ENCODE results near the gene ASIC2.

ASIC2 gene

DNA sequence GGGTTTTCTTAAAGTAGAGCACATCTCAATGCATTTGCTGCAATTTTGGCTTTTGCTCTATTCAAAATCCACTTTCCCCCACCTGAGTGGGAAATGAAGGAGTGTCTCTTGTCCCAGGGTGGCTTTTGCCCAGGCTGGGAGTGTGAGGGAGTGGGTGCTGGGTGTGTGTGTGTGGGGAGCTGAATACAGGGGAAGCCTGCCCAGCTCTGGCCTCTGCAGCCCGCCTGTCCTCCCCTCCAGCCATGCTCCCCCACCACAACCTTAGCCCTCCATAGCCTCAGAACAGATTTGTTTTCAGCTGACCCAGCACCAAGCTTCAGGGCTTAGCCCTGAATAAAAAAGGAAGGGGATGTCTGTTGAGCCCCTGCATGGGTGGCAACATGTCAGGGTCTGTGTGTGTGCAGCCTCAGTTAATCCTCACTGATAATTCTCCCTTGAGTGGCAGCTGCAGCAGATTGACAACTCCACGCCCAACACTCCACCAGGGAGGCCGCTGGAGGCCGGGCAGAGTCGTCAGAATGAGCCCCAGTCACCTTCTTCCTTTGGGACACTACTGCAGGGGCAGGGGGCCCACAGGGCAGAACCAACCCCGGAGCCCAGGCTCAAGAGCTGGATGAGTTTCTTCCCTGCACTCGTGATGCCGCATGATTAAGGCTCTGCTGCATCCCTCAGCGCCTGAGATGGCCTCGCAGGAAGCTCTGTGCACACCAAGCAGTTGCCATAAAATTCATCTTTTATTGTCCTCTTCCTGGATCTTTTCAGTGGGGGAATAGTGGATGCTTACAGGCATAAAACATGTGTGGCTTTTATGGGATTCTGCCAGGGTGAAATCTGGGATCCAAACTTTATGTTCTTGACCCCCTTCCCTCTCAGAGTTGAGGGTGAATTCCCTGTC lies 246.5 kb downstream of the ASIC2 start:
- ATAC-seq (no peak), DNase-seq (no peak)
- H3K4me3 Mint-ChIP-seq = no peak overlapping the region
- no peak overlapping the region for H3K27ac Mint-ChIP-seq
- peaks cover 3% of the 10 kb centered on the region for H3K27me3 Mint-ChIP-seq
- H3K9me3 Mint-ChIP-seq = no peaks in the 10 kb centered on the region
- H3K4me1 Mint-ChIP-seq = no peaks in the 10 kb centered on the region

DNA sequence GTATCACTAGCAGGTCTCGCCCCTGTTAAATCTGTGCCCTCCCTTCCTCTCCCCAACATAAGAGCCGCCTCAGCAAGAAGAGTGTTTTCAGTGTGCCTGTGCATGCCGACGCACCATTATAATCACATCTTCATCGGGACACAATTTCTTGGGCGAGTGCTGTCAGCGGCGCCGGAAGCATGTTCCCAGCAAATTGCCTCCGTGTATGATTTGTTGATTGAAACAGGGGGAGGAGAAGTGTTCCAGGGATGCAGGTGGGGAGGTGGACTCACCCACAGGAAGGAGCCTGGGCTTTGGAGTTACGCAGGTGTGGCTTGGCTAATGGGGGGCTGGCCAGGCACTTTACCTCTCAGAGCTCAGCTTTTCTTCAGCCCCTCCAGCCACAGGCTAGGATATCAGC lies 247.9 kb downstream of the ASIC2 start:
- H3K9me3 Mint-ChIP-seq = no peaks in the 10 kb centered on the region
- H3K4me3 Mint-ChIP-seq = no peak overlapping the region
- H3K27ac Mint-ChIP-seq = no peak overlapping the region
- H3K4me1 Mint-ChIP-seq = no peaks in the 10 kb centered on the region
- no peaks in the 10 kb centered on the region for H3K27me3 Mint-ChIP-seq
- DNase-seq (no peak), ATAC-seq (no peak)

DNA sequence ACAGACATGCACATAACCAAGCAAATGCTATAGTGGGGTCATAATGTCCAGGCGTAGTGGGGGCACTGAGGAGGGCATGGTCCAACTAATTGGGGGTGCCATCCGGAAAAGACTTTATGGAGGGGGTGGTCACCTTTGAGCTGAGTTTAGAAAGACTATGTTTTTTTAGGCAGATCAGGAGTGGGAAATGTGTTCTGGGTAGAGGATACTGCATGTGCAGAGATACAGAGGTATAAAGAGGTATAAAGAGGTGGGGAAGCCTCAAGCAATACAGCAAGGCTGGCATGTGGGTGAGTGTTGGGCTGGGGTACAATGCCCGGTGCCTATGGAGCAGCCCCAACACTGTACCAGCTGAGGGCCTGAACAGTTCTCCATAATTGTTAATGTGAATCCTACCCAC lies 248.3 kb downstream of the ASIC2 start:
- no peak overlapping the region for H3K27ac Mint-ChIP-seq

DNA sequence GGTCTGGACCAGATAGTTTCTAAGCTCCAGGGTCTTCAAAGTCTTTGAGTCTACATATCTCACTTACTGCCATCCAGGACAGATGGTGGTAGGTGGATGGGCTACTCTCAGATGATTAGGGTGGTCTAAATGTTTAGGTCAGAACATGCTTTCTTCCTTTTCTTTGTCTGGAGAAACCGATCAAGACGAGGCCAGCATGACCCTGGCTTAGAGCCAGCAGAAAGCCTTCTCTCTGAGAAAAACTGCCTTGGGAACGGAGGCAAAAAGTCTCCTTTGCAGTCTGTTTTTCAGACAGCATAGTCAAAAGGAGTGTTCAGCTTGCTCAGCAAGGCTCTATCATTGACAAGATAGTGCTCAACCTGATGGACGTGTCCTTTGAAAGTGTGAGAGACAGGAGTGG lies 252.6 kb downstream of the ASIC2 start:
- H3K4me1 Mint-ChIP-seq = no peaks in the 10 kb centered on the region
- H3K27ac Mint-ChIP-seq = no peak overlapping the region
- ATAC-seq = no peak
- peaks cover 30% of the 10 kb centered on the region for H3K27me3 Mint-ChIP-seq
- DNase-seq = no peak
- no peak overlapping the region for H3K4me3 Mint-ChIP-seq
- no peaks in the 10 kb centered on the region for H3K9me3 Mint-ChIP-seq

More for the DNA sequence above, 248.3 kb downstream of the ASIC2 start:
- no peak overlapping the region for H3K4me3 Mint-ChIP-seq
- H3K9me3 Mint-ChIP-seq = no peaks in the 10 kb centered on the region
- no peaks in the 10 kb centered on the region for H3K4me1 Mint-ChIP-seq
- no peaks in the 10 kb centered on the region for H3K27me3 Mint-ChIP-seq
- no peak for ATAC-seq
- no peak for DNase-seq

DNA sequence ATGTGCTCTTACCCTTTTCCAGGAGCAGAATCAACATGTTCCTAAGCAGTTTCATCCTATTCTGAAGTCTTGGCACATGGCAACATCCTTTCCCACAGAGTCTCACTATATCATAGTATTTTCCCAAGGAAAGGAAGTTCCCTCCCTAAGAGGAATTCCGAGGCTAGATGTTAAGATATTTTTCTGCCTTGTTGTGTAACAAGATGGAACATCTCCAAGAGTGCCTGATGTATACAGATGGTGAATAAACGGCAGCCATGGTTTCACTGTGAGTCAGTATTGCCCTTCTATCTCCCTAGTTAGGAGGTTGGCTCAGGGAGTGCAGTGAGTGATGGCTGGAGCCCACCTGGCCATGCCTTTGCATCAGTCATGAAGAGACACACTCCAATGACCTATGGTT lies 253.2 kb downstream of the ASIC2 start:
- H3K27me3 Mint-ChIP-seq = peaks cover 30% of the 10 kb centered on the region

DNA sequence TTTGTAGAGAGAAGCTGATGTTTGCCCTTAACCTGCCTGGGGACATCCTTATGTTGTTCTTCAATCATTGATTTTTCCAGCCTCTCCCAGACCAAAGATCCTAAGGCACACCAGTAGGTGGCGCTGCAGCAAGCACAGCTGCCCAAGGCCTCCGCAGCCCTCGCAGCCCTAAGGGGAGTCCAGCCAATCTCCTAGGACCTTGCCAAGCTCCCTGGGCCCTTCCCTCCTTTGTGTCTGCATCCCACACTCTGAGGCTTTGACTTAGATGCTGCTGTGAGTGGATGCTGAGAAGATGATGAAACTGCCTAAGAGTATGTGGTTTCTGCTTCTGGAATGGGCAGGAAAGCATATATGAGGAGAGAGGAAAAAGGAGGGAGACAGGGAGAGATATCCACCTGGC lies 254.4 kb downstream of the ASIC2 start:
- Mint-ChIP-seq H3K4me1 (no peaks in the 10 kb centered on the region), H3K27ac (no peak overlapping the region), H3K27me3 (peaks cover 37% of the 10 kb centered on the region), H3K9me3 (no peaks in the 10 kb centered on the region), H3K4me3 (no peak overlapping the region)
- ATAC-seq (peak; percentile 40), DNase-seq (peak in 1 of 2 donors; percentile 14)

More for the DNA sequence above, 253.2 kb downstream of the ASIC2 start:
- no peak for DNase-seq
- no peak for ATAC-seq
- no peaks in the 10 kb centered on the region for H3K9me3 Mint-ChIP-seq
- H3K4me3 Mint-ChIP-seq = no peak overlapping the region
- no peak overlapping the region for H3K27ac Mint-ChIP-seq
- no peaks in the 10 kb centered on the region for H3K4me1 Mint-ChIP-seq

GRCh38 chr17:33033176-33033575 lies 259.9 kb downstream of the ASIC2 start:
- Mint-ChIP-seq H3K9me3 (no peaks in the 10 kb centered on the region), H3K27me3 (peaks cover 36% of the 10 kb centered on the region), H3K4me3 (no peak overlapping the region), H3K4me1 (no peaks in the 10 kb centered on the region), H3K27ac (no peak overlapping the region)
- ATAC-seq = no peak
- no peak for DNase-seq

DNA sequence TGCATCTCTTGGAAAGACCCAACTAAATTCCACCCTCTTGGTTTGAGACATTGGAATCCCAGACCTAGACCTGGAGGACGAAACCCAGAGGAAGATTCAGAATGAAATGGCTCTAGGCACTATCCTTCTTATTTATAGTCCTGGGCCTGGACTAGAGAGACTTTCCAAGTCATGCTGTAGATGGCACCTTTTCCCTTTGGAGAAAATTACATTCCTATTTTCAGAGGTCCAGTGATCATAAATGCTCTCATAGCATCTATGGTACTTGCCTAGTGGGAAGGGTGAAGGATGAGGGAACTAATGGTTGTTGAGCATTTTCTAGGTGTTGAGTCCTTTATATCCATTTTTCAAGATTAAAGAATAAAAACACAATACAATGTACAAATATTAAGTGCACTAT lies 264.3 kb downstream of the ASIC2 start:
- no peaks in the 10 kb centered on the region for H3K9me3 Mint-ChIP-seq
- ATAC-seq (no peak), DNase-seq (no peak)
- peaks cover 11% of the 10 kb centered on the region for H3K27me3 Mint-ChIP-seq
- no peak overlapping the region for H3K27ac Mint-ChIP-seq
- H3K4me1 Mint-ChIP-seq = no peaks in the 10 kb centered on the region
- H3K4me3 Mint-ChIP-seq = no peak overlapping the region

GRCh38 chr17:33028061-33028460 lies 265.0 kb downstream of the ASIC2 start:
- no peaks in the 10 kb centered on the region for H3K4me1 Mint-ChIP-seq
- H3K9me3 Mint-ChIP-seq = no peaks in the 10 kb centered on the region
- ATAC-seq (no peak), DNase-seq (no peak)
- no peak overlapping the region for H3K4me3 Mint-ChIP-seq
- peaks cover 7% of the 10 kb centered on the region for H3K27me3 Mint-ChIP-seq
- H3K27ac Mint-ChIP-seq = no peak overlapping the region

GRCh38 chr17:33024688-33025486 lies 268.2 kb downstream of the ASIC2 start:
- no peak overlapping the region for H3K27ac Mint-ChIP-seq
- no peaks in the 10 kb centered on the region for H3K4me1 Mint-ChIP-seq

GRCh38 chr17:33023790-33024189 lies 269.3 kb downstream of the ASIC2 start:
- no peaks in the 10 kb centered on the region for H3K9me3 Mint-ChIP-seq
- H3K4me3 Mint-ChIP-seq = no peak overlapping the region
- ATAC-seq (no peak), DNase-seq (no peak)
- H3K27ac Mint-ChIP-seq = no peak overlapping the region
- H3K27me3 Mint-ChIP-seq = peaks cover 3% of the 10 kb centered on the region
- no peaks in the 10 kb centered on the region for H3K4me1 Mint-ChIP-seq

More at GRCh38 chr17:33024688-33025486, 268.2 kb downstream of the ASIC2 start:
- Mint-ChIP-seq H3K4me3 (no peak overlapping the region), H3K27me3 (no peaks in the 10 kb centered on the region), H3K9me3 (no peaks in the 10 kb centered on the region)
- DNase-seq (no peak), ATAC-seq (no peak)

DNA sequence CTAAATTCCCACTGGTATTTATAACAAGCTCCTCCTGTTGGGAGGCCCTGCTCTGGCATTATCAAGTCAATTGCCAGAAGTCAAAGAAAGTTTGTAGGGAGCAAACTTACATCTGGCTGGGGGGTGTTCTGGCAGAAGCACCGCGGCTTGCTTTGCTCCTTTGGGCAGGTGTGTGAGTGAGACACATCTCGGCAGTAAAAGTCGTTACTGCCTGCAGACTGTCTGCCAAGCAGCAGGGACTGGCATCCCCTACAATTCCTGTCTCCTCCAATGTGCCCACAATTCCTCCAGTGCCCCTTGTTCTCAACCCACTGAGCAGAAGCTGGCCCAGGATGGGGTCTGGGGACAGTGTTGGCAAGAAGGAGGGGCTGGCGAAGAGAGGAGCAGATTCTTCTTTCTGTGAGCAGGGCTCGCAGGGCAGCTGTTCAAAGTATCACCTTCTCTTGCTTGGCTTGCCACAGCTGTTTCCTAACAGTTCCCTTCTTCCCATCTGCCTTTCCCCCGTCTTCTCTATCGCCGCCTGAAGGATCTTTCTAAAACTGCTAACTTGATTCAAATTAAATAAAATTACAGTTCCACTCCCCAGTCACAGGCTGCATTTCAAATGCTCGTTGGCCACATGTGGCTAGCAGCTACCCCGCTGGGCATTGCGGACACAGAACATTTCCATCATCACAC lies 271.2 kb downstream of the ASIC2 start:
- DNase-seq (no peak), ATAC-seq (no peak)
- peaks cover 12% of the 10 kb centered on the region for H3K27me3 Mint-ChIP-seq
- H3K27ac Mint-ChIP-seq = no peak overlapping the region
- no peaks in the 10 kb centered on the region for H3K9me3 Mint-ChIP-seq
- no peaks in the 10 kb centered on the region for H3K4me1 Mint-ChIP-seq
- no peak overlapping the region for H3K4me3 Mint-ChIP-seq

DNA sequence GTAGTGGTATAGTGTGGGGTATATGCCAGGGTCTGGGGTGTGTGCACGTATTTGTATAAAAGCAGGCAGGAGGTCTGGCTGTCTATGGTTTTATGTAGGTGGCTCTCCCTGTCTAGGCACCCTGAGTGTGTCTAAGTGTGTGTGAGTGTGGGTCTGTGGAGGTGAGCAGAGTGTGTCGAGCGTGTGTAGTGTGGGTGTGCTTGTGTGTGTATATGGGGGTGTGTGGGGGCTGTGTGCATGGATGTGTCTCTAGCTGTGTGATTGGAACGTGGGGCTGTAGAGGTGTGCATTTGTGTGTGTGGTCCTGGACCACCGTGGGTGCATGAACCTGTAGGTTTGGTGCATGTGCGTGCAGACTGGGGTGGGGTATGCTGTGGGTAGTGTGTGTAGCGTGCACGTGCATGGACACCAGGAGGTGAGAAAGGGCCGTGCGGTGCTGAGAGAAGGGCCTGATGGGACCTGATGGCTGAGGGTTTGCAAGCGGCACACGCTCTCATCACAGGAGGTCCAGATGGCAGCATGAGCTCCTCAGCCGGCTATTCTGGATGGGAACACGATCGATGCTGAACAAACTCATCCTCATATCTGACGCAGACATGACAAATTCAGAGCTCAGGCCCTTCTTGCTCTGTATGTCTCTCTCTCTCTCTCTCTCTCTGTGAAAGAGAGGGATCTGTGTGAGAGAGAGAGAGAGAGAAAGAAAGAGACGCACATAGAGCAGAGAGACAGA lies 273.8 kb downstream of the ASIC2 start:
- ATAC-seq (peak; percentile 23), DNase-seq (no peak)
- peaks cover 12% of the 10 kb centered on the region for H3K27me3 Mint-ChIP-seq
- no peak overlapping the region for H3K4me3 Mint-ChIP-seq
- no peaks in the 10 kb centered on the region for H3K4me1 Mint-ChIP-seq
- H3K27ac Mint-ChIP-seq = no peak overlapping the region
- no peaks in the 10 kb centered on the region for H3K9me3 Mint-ChIP-seq

GRCh38 chr17:33017366-33017765 lies 275.7 kb downstream of the ASIC2 start:
- H3K9me3 Mint-ChIP-seq = no peaks in the 10 kb centered on the region
- H3K27ac Mint-ChIP-seq = no peak overlapping the region
- peaks cover 12% of the 10 kb centered on the region for H3K27me3 Mint-ChIP-seq
- no peak overlapping the region for H3K4me3 Mint-ChIP-seq
- ATAC-seq = no peak
- H3K4me1 Mint-ChIP-seq = no peaks in the 10 kb centered on the region
- DNase-seq = no peak

DNA sequence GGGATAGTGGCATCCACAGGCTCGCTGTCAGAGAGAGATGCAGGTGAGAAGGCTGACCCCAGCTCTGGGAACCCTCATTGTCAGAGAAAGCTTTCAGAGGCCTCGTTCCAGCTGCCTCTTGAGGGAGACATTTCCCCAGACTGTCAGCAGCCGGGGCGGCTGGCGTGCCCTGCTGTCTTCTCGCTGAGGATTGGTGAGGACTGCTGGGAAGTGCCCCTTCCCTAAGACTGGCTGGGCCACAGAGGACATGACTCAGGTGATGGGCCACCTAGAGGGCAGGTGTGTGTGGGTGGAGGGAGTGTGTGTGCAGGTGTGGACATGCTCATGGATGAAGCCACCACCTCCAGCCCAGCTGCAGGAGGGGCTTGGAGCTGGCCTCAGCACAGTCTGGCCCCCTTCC lies 276.2 kb downstream of the ASIC2 start:
- no peak for DNase-seq
- Mint-ChIP-seq H3K27me3 (peaks cover 12% of the 10 kb centered on the region), H3K4me1 (no peaks in the 10 kb centered on the region), H3K4me3 (no peak overlapping the region), H3K9me3 (no peaks in the 10 kb centered on the region), H3K27ac (no peak overlapping the region)
- no peak for ATAC-seq
